Measurements from ENCODE around the gene MED27.

The MED27 gene

GRCh38 chr9:131912671-131913070 lies 167.0 kb downstream of the MED27 start:
- no peaks in the 10 kb centered on the region for H3K9me3 Mint-ChIP-seq
- no peak for DNase-seq
- H3K4me3 Mint-ChIP-seq = no peak overlapping the region
- no peak overlapping the region for H3K27ac Mint-ChIP-seq
- no peaks in the 10 kb centered on the region for H3K27me3 Mint-ChIP-seq
- H3K36me3 Mint-ChIP-seq (ENCODE audit: insufficient read depth) = no peaks in the 10 kb centered on the region
- H3K4me1 Mint-ChIP-seq (ENCODE audit: low read depth in 2 of 2) = peaks cover 8 to 25% of the 10 kb centered on the region in 2 donors
- ATAC-seq (replicated peaks) = no peak

- Mint-ChIP-seq H3K9me3 (no peaks in the 10 kb centered on the region), H3K36me3 (ENCODE audit: insufficient read depth) (no peaks in the 10 kb centered on the region), H3K27me3 (no peaks in the 10 kb centered on the region), H3K4me1 (ENCODE audit: low read depth in 2 of 2) (peaks cover 4 to 21% of the 10 kb centered on the region in 2 donors), H3K27ac (no peak overlapping the region), H3K4me3 (no peak overlapping the region)
- no peak for ATAC-seq (replicated peaks)
- no peak for DNase-seq
These were observed 167.6 kb downstream of the MED27 start for GRCh38 chr9:131912069-131912468.

DNA sequence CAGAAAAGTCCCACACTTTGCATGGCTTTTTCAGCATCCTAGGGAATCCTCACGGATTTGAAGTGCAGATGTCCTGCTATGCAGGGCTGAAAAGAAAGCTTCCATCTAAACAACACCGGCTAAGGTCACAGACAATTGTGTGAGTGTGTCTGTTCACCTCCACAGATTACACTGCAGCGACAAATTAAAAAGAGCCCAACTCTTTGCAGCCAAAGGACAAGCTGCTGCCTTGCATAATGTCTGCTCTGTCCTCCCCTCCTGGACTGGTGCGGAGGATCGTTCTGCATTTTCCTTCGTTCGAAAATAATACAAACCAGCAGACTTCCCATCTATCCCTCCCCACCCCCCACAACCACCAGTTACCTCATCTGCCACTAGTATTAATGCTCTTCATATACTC lies 169.1 kb downstream of the MED27 start:
- ATAC-seq (replicated peaks) (no peak), DNase-seq (no peak)
- peaks cover 2 to 19% of the 10 kb centered on the region in 2 donors for H3K4me1 Mint-ChIP-seq (ENCODE audit: low read depth in 2 of 2)
- no peaks in the 10 kb centered on the region for H3K36me3 Mint-ChIP-seq (ENCODE audit: insufficient read depth)
- no peak overlapping the region for H3K27ac Mint-ChIP-seq
- no peak overlapping the region for H3K4me3 Mint-ChIP-seq
- no peaks in the 10 kb centered on the region for H3K27me3 Mint-ChIP-seq
- H3K9me3 Mint-ChIP-seq = no peaks in the 10 kb centered on the region

DNA sequence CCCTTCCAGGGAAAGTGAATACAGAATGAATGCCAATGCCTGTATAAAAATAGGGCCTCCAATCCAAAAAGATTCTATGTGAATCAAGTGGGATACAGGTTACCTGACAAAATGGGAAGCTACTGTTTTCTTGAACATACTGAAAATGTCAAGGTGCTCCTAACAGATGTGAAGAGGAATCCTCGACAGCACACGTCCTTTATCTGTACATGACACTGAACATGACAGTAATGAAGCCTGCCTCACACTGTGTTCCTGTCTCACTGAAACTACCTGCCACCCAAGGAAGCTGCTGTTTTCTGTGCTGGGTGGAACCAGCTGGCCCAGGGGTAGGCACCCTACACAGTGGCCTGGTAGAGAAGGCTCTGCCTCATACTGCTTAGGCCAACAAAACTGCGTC lies 174.5 kb downstream of the MED27 start:
- no peak for ATAC-seq (replicated peaks)
- Mint-ChIP-seq H3K27me3 (no peaks in the 10 kb centered on the region), H3K9me3 (no peaks in the 10 kb centered on the region), H3K4me1 (ENCODE audit: low read depth in 2 of 2) (peaks cover 3 to 11% of the 10 kb centered on the region in 2 donors), H3K36me3 (ENCODE audit: insufficient read depth) (peaks cover 2% of the 10 kb centered on the region), H3K27ac (no peak overlapping the region), H3K4me3 (no peak overlapping the region)
- DNase-seq = no peak

DNA sequence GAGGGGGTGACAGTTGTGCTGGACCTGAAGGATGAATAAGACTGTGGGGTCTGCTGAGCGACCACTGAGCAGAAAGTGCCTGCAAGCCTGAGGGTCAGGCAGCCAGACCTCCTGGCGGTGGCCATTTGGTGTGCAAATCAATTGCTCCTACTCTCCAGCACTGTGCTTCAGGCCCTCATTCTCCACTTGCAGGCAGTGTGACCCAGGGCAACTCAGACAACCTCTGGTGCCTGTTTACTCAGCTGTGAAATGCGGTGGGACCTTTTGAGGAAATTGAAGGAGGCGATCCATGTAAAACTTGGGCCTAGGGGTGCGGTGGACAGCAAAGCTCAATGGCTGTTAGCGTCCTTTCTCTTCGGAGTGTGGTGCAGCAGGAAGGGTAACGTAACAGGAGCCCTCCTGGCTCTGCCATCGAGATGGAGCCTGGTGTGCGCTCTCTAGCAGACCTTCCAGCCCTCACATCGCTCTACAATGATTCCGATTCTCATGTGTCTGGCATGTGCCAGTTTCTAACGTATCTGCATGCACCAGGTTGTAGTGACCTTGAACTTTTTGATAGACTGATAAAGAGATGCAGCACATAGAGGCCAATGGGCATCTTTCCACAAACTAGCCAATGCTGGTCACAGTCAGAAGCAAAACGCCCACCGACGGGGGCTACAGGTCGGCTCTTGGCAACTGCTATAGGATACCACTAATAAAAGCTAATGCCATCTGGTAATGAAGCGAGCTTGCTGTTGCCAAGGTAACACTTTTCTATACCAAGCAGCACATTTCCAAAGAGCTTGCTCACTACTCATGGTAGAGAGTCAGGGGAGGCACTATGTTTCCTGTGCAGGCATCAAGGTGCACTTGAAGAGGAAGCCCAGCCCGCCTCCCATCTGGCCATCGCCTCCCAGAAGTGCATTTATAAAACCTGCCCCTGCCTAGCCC lies 180.1 kb downstream of the MED27 start:
- no peaks in the 10 kb centered on the region for H3K27me3 Mint-ChIP-seq
- H3K4me1 Mint-ChIP-seq (ENCODE audit: low read depth in 2 of 2) = peaks cover 3 to 14% of the 10 kb centered on the region in 2 donors
- ATAC-seq (replicated peaks) (no peak), DNase-seq (no peak)
- H3K4me3 Mint-ChIP-seq = no peak overlapping the region
- H3K27ac Mint-ChIP-seq = no peak overlapping the region
- no peaks in the 10 kb centered on the region for H3K9me3 Mint-ChIP-seq
- H3K36me3 Mint-ChIP-seq (ENCODE audit: insufficient read depth) = no peaks in the 10 kb centered on the region

- no peak for ATAC-seq (replicated peaks)
- Mint-ChIP-seq H3K9me3 (no peaks in the 10 kb centered on the region), H3K27ac (no peak overlapping the region), H3K36me3 (ENCODE audit: insufficient read depth) (peaks cover 2% of the 10 kb centered on the region), H3K4me3 (no peak overlapping the region), H3K4me1 (ENCODE audit: low read depth in 2 of 2) (no peaks in the 10 kb centered on the region), H3K27me3 (no peaks in the 10 kb centered on the region)
- DNase-seq = no peak
These were observed 186.7 kb downstream of the MED27 start for GRCh38 chr9:131892902-131893500.

DNA sequence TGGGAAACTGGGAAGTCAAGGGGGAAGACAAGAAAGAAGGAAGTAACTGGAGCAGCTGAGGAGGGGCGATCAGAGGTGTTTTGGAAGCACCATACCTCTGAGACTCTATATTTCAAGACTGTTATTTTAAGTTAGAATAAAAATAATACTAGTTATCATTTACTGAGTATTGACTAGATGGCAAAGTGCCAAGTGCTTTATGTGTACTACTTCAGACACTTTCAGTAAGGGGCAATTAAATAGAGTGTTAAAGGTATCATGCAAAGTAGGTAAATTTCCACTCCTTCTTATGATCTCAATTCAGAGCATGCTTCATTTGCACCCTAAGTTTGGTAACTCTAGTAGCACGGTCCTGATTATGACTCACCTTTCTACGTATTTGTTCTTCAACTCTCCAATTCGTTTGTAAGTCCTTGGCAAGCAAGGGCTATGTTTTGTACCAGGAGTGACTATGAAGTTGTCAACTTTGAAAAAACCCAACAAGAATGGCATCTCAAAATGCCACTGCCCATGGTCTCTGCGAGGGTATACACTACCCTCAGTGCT lies 187.4 kb downstream of the MED27 start:
- ATAC-seq (replicated peaks) (no peak), DNase-seq (no peak)
- H3K27ac Mint-ChIP-seq = no peak overlapping the region
- H3K27me3 Mint-ChIP-seq = no peaks in the 10 kb centered on the region
- H3K36me3 Mint-ChIP-seq (ENCODE audit: insufficient read depth) = peaks cover 5% of the 10 kb centered on the region
- H3K4me3 Mint-ChIP-seq = no peak overlapping the region
- no peaks in the 10 kb centered on the region for H3K9me3 Mint-ChIP-seq
- H3K4me1 Mint-ChIP-seq (ENCODE audit: low read depth in 2 of 2) = no peaks in the 10 kb centered on the region

DNA sequence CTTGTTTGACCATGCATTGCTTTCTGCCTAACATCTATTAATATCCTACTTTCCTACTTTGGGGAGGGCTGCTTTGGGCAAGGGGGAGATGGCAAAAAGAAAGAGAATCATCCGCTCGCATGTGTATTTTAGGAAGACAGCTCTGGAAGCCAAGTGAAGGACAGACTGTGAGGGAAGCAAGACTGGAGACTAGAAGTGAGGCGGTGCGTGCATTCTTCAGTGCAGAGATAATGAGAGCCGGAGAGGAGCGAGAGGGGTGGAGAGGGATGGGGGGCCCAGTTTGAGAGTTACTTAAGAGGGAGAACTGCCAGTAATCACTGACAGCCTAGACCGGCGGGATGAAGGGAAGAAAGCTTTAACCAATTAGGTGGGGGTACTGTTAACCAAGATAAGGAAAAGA lies 188.1 kb downstream of the MED27 start:
- Mint-ChIP-seq H3K4me1 (ENCODE audit: low read depth in 2 of 2) (no peaks in the 10 kb centered on the region), H3K36me3 (ENCODE audit: insufficient read depth) (peaks cover 5% of the 10 kb centered on the region), H3K9me3 (no peaks in the 10 kb centered on the region), H3K4me3 (no peak overlapping the region), H3K27ac (no peak overlapping the region), H3K27me3 (no peaks in the 10 kb centered on the region)
- DNase-seq (no peak), ATAC-seq (replicated peaks) (no peak)

- DNase-seq (no peak), ATAC-seq (replicated peaks) (no peak)
- H3K4me1 Mint-ChIP-seq (ENCODE audit: low read depth in 2 of 2) = no peaks in the 10 kb centered on the region
- H3K27me3 Mint-ChIP-seq = no peaks in the 10 kb centered on the region
- no peak overlapping the region for H3K27ac Mint-ChIP-seq
- H3K36me3 Mint-ChIP-seq (ENCODE audit: insufficient read depth) = peaks cover 5% of the 10 kb centered on the region
- no peak overlapping the region for H3K4me3 Mint-ChIP-seq
- H3K9me3 Mint-ChIP-seq = no peaks in the 10 kb centered on the region
These were observed 190.0 kb downstream of the MED27 start for GRCh38 chr9:131889437-131890251.

GRCh38 chr9:131888923-131889322 lies 190.7 kb downstream of the MED27 start:
- ATAC-seq (replicated peaks) (no peak), DNase-seq (no peak)
- no peaks in the 10 kb centered on the region for H3K9me3 Mint-ChIP-seq
- H3K36me3 Mint-ChIP-seq (ENCODE audit: insufficient read depth) = peaks cover 5% of the 10 kb centered on the region
- no peaks in the 10 kb centered on the region for H3K27me3 Mint-ChIP-seq
- no peak overlapping the region for H3K27ac Mint-ChIP-seq
- H3K4me1 Mint-ChIP-seq (ENCODE audit: low read depth in 2 of 2) = no peaks in the 10 kb centered on the region
- no peak overlapping the region for H3K4me3 Mint-ChIP-seq

DNA sequence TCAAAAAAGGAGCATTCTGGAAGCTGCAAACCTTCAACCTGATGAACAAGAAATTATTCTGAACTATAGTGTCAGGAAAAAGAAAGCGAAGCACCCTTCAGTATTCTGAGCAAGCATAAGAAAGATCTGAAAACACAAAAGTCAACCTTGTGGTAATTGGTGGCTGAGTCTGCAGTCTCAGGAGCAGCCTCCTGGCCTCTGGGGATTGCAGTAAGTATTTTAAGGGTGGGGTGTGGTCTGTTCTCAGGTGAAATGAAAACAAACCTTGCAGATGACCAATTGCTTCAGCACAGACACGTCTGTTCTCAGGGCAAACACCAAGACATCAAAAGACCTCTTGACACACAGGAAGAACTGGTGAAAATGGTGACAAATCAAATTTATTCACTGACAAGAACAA lies 192.0 kb downstream of the MED27 start:
- Mint-ChIP-seq H3K27ac (no peak overlapping the region), H3K4me1 (ENCODE audit: low read depth in 2 of 2) (no peaks in the 10 kb centered on the region), H3K36me3 (ENCODE audit: insufficient read depth) (peaks cover 8% of the 10 kb centered on the region), H3K4me3 (no peak overlapping the region), H3K27me3 (no peaks in the 10 kb centered on the region), H3K9me3 (no peaks in the 10 kb centered on the region)
- no peak for ATAC-seq (replicated peaks)
- no peak for DNase-seq

DNA sequence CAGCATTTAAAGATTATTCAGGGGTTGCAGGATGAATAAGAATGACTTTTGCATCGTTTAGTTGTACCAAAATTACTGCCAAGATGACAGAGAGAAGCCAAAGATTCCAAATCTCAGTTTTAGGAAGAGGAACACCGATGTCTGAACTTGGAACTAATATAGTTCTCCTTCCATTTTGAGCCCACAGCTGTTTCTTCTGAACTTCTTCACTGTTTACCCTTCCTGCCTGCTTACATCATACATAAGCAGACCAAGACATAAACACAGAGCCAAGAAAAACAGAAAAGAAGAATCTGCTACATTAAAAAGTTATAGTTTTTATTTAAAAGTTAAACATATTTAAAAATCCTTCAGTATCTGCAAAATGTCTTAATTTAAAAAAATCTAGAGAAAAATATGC lies 192.8 kb downstream of the MED27 start:
- no peaks in the 10 kb centered on the region for H3K9me3 Mint-ChIP-seq
- no peaks in the 10 kb centered on the region for H3K27me3 Mint-ChIP-seq
- peaks cover 8% of the 10 kb centered on the region for H3K36me3 Mint-ChIP-seq (ENCODE audit: insufficient read depth)
- H3K4me1 Mint-ChIP-seq (ENCODE audit: low read depth in 2 of 2) = peaks cover 0 to 3% of the 10 kb centered on the region in 2 donors
- DNase-seq (no peak), ATAC-seq (replicated peaks) (no peak)
- H3K4me3 Mint-ChIP-seq = no peak overlapping the region
- H3K27ac Mint-ChIP-seq = no peak overlapping the region

DNA sequence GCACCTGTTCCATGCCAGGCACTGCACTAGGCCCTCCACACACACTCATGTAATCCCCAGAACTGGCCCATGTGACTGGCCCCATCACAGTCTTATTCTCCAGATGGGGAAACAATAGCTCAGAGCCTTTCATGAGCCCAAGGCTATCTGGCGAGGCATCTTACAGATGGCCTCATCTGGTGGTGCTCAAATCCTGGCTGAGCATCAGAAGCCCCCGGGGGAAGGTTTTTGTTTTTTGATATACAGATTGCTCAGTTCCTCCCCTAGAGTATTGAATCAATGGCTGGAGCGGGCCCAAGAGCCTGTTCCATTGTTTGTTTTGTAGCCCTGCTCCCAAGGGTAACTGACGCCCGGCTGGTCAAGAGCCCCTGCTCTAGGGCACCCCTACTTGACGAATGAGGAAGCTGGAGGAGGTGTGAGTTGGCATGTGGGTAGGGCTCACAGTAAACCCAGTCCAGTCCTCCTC lies 194.5 kb downstream of the MED27 start:
- Mint-ChIP-seq H3K27ac (no peak overlapping the region), H3K9me3 (no peaks in the 10 kb centered on the region), H3K4me3 (no peak overlapping the region), H3K4me1 (ENCODE audit: low read depth in 2 of 2) (peaks cover 0 to 3% of the 10 kb centered on the region in 2 donors), H3K27me3 (no peaks in the 10 kb centered on the region), H3K36me3 (ENCODE audit: insufficient read depth) (peaks cover 8% of the 10 kb centered on the region)
- DNase-seq = no peak
- no peak for ATAC-seq (replicated peaks)
